ENCODE results near the gene SERPINC1.
"Not testable (repeated sequence)": the region's sequence is repeated elsewhere in the genome, so short reads cannot be mapped to it uniquely, and the experiment has no call there.

SERPINC1 gene

GRCh38 chr1:173862146-173862768, 54.9 kb downstream of the SERPINC1 start:
- DNase-seq, result not testable (repeated sequence)

DNA sequence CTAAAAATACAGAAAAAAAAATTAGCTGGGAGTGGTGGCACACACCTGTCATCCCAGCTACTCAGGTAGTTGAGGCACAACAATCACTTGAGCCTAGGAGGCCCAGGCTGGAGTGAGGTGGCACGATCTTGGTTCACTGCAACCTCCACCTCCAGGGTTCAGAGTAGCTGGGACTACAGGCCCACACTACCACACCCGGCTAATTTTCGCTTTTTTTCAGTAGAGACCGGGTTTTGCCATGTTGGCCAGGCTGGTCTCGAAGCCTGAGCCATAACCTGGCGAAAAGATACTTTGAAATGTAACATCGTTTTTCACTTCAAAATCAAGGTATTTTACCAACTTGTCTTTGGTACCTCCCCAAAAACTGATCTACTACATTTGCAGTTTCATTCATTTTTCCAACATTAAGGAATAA, 55.4 kb downstream of the SERPINC1 start:
- DNase-seq, result no peak

DNA sequence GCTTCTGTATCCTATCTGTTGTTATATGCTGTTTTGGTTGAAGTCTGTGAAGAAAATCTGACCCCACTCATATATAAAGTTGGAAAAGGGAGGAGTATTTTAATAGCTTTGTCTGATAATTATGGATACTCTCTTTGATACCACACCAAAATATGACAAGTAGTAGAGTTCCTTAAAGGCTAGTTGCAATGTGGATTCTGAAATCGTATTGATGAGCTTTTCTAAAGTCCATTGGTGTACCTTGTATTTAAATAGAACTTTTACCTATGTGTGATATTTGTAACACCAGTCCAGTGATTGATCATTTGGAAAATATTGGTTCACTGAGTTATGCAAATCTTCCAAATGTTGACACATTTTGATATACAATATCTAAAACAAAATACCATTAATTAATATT, 57.1 kb downstream of the SERPINC1 start:
- no peak for DNase-seq

GRCh38 chr1:173859547-173859946, 57.6 kb downstream of the SERPINC1 start:
- DNase-seq, result not testable (repeated sequence)

GRCh38 chr1:173857363-173857917, 59.7 kb downstream of the SERPINC1 start:
- no peak for DNase-seq

DNA sequence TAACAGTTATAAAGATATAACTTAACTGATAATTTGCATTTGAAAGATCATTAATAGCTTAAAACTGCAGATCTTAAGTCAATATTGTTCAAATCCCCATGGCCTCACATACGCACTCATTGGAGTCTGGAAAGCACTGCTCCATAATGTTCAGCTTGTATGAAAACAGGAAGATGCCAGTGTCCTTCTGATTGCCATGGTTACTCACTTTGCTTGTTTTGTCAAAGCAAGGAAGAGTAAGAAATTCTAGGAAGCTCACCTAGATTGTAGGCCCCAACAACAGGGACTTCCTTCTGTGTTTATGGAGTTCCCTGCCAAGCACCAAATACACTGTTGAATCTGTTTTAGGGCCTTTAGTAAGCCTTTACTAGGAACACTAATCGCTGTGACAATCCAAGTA, 60.2 kb downstream of the SERPINC1 start:
- DNase-seq, result no peak

DNA sequence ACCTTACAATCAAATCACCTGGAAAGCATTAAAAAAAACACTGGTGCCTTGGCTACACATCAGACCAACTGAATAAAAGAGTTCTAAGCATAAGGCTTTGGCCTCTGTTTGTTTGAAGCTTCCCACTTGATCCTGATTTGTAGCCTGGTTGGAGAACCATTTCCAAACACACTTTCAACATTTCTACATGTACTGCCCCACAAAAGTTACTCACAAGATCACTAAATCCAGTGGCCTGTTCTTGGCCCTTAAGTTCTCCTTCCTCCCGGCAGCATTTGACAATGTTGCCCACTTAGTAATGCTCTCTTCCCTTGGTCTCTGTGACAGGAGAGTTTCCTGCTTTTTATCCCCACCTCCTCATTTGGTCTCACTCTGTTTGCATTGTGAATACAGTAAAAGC, 61.1 kb downstream of the SERPINC1 start:
- DNase-seq, result no peak

Data from NCI-H345 (cell line).